ENCODE data around the gene TFF1.

TFF1 gene

DNA sequence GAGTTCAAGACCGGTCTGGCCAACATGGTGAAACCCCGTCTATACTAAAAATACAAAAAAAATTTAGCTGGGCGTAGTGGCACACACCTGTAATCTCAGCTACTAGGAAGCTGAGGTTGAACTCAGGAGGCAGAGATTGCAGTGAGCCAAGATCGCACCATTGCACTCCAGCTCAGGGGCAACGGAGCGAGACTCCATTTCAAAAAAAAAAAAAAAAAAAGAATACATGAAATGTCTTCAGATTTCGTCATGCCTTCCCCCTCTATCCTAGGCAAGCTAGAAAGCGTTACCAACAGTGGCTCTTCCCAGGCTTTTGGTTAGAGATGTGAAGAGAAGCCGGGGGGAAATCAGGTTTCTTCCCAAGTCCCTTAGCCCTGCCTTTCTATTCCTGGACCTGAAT is 3.6 kb downstream of the TFF1 start:
- no peak for DNase-seq (ENCODE audit: low read depth in 2 of 2)

GRCh38 chr21:42362198-42362597 is 4.1 kb downstream of the TFF1 start:
- no peak for DNase-seq (ENCODE audit: low read depth in 2 of 2)

DNA sequence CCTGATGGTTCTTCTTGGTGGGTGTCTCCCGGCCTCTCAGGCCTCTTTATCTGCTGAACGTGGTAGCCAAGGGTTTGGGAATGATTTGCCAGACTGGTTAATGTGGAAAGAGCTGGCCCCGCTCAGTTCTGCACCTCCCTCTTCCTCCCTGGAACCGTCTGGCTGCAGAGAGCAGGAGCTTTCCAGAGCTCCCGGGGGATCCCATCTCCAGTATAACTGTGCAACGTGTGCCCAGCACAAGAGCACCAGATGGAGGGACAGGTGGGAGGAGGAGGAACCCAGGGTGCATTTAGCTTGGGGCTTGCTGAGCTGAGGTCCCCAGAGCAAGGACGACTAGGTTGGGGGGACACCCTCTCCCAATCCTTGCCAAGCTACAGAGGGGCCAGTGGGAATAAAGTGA is 5.0 kb downstream of the TFF1 start:
- no peak for DNase-seq (ENCODE audit: low read depth in 2 of 2)

DNA sequence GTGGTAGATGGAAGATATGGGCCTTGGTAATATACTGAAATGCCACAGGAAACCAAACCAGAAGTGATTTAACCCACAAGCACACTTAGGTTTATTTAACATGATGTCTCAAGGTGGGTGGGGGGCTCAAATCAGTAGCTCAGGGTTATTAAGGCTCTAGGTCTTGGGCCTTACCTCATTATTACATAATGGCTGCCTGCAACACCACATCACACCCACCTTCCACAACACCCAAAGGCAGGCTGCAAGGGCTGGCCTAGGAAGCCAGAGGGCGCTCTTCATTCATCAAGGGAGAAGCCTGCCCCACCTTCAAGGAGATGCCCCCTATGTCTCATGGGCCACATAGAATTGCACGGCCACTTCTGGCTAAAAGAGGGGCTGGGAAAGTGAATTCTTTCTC is 6.0 kb downstream of the TFF1 start:
- no peak for DNase-seq (ENCODE audit: low read depth in 2 of 2)

GRCh38 chr21:42358937-42359336 is 7.4 kb downstream of the TFF1 start:
- DNase-seq (ENCODE audit: low read depth in 2 of 2) = no peak

GRCh38 chr21:42358261-42358660 is 8.1 kb downstream of the TFF1 start:
- no peak for DNase-seq (ENCODE audit: low read depth in 2 of 2)

DNA sequence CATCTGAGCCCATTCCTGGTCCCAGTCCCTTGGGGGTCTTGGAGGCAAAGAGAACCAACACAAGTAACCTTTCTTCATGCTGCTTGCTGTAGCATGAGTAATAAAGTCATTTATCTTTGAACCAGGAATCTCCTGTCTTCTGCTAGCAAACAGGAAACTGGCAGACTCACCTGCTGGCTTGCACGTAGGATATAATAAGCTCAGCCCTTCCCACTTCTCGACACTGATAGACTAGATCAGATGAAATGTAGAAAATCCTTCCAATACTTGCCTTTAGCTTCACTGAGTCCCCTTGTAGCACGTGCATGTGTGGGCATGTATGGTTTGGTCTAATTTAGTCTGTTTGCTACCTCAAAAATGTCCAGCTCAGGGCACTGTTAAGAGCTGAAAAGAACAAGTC is 9.0 kb downstream of the TFF1 start:
- no peak for DNase-seq (ENCODE audit: low read depth in 2 of 2)

DNA sequence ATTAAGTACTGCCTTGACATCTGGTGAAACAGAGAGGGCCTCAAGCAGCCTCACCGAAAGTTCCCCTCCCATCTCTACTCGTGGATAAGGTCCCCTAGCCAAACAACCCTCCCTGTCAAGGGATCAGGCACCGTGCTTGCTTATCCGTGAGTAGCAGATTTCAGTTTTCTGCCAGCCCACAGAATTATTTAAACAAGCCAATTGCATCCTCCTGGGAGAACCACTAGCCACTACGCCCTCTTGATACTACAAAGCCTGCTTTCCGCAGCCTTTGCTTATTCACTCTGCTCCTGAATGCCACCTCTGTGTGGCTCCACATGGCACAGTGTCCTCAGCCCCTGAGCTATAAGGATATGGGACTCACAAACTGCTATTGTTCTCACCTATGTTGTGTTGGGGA is 9.7 kb downstream of the TFF1 start:
- no peak for DNase-seq (ENCODE audit: low read depth in 2 of 2)

DNA sequence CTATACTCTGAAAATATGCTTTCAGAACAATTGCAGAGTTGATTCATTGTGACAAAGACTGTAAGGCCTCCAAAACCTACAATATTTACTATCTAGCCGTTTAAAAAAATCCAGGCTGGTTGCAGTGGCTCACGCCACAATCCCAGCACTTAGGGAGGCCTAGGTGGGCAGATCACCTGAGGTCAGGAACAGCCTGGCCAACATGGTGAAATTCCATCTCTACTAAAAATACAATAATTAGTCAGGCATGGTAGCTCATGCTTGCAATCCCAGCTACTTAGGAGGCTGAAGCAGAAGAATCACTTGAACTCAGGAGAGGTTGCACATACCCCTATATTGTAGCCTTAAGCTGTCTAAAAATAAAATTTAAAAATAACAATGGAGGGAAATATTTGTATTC is 10.3 kb downstream of the TFF1 start:
- DNase-seq (ENCODE audit: low read depth in 2 of 2) = no peak

GRCh38 chr21:42353623-42354022 is 12.7 kb downstream of the TFF1 start:
- no peak for DNase-seq (ENCODE audit: low read depth in 2 of 2)

DNA sequence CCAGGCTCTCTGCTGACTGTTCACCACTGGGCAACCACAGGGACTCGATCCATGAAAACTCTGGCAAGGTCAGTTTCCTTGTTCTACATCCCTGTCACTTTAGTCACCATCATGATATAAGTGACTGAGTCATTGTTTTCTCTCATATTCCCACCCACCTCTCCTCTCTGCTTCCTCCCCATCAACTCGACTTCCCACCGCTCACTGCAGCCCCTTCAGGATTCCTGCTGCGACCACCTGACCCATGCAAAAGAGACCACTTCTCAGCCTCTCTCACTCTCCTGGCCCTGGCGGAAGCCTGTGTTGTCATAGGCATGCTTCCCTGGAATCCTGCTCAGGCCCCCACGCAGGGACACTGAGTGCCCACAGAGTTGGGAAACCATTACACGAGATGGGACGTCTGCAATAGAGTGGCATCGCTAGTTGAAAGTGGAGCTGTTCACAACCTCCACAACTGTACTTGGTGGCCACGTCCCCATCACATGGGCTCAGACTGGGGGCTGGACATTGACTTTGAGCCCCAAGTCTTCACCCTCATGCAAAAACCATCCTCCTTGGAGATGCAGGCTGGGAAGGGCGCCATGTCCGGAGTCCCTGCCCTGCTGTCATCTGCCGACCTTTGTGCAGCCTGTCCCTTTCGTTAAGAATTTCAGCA is 13.8 kb downstream of the TFF1 start:
- no peak for DNase-seq (ENCODE audit: low read depth in 2 of 2)

GRCh38 chr21:42351626-42352440 is 14.5 kb downstream of the TFF1 start:
- DNase-seq (ENCODE audit: low read depth in 2 of 2) = no peak

- no peak for DNase-seq (ENCODE audit: low read depth in 2 of 2)
These were observed 15.4 kb downstream of the TFF1 start, which contains the start of gene TFF2 for GRCh38 chr21:42350927-42351426. Gene TFF2 (minus strand): TSS chr21:42350994. CDS start chr21:42350957, 37 bp downstream.

DNA sequence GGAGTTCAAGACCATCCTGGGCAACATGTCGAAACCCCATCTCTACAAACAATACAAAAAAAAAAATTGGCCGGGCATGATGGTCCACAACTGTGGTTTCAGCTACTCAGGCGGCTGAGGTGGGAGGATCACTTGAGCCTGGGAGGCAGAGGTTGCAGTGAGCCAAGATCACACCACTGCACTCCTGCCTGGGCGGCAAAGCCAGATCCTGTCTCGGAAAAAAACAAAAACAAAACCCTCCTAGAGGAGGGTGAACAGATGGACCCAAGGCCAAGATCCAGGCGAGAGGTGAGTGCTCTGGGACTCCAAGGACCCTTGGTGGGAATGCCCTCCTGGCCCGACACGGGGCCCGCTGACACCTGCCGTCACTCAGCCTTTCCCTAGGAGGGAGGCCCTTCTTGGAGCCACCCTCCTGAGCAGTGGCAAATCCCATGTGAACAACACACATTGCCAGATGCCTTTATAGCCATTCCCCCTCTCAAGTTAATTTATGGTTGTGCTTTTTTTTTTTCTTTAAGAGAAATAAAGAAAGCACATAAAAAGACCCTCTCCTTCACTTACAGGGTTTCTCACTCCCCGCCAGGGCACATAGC is 15.9 kb downstream of the TFF1 start:
- DNase-seq (ENCODE audit: low read depth in 2 of 2) = no peak

DNA sequence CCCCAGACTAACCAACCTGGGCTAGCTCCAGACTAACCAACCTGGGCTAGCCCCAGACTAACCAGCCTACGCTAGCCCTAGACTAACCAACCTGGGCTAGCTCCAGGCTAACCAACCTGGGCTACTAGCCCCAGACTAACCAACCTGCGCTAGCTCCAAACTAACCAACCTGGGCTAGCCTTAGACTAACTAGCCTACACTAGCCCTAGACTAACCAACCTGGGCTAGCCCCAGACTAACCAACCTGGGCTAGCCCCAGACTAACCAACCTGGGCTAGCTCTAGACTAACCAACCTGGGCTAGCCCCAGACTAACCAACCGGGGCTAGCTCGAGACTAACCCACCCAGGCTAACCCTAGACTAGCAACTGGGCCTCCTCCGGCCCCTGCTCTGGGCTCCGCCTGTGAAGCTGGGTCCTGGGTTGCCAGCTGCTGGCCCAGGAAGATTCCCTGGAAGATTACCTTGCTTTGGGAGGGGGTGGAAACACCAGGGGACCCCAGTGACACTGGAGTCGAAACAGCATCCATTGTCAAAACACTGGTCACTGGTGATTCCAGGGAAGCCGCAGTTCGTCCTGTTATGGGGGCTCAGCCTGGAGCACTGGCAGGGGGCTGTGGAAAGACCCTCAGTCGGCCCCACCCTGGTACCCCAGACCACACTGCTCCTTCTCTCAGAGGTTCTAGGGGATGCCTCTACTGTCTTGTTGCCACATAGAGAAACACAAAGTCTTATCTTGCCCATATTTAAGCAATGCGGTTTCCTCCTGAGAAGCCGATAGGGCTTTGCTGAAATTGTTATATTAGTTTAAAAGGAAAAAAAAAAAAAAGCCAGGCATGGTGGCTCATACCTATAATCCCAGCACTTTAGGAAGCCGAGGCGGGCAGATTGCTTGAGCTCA is 16.7 kb downstream of the TFF1 start:
- no peak for DNase-seq (ENCODE audit: low read depth in 2 of 2)

DNA sequence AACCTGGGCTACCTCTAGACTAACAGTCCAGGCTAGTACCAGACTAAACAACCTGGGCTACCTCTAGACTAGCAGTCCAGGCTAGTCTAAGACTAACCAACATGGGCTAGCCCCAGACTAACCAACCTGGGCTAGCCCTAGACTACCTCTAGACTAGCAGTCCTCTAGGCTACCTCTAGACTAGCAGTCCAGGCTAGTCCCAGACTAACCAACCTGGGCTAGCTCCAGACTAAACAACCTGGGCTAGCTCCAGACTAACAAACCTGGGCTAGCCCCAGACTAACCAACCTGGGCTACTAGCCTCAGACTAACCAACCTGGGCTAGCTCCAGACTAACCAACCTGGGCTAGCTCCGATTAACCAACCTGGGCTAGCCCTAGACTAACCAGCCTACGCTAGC is 17.6 kb downstream of the TFF1 start:
- DNase-seq (ENCODE audit: low read depth in 2 of 2) = no peak

DNA sequence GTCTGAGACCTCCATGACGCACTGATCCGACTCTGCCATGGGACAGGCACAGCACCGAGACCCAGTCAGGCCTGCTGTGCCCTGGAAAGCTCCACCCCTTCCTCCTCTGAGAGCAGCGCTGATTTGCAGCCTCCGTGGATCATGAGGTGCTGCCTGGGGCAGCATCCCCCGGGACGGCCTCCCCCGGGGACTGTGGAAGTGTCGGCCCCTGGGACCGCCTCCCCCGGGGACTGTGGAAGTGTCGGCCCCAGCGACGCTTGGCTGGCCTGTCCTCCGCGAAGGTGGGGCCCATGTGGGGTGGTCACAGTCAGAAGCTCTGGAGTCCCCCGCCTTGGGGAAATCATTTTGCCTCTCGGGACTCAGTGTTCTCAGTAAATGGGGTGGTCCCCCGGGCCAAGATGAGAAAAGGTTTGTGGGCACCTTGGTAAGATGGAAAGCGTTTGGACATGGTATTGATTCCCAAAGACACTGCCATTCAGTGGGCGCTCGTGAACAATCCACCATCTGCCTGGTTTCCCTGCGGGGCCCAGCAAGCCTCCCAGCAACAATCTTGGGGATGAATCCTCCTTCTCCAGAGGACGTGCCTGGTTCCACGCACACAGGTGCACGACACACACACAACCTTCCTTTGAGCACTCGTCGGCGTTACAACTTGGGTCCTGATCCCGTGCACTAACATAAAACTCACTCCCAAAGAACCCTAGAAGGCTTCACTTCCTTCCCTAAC is 18.6 kb downstream of the TFF1 start:
- DNase-seq (ENCODE audit: low read depth in 2 of 2) = no peak

- DNase-seq (ENCODE audit: low read depth in 2 of 2) = no peak
These were observed 19.3 kb downstream of the TFF1 start for GRCh38 chr21:42346866-42347600.

GRCh38 chr21:42346441-42346840 is 19.9 kb downstream of the TFF1 start:
- DNase-seq (ENCODE audit: low read depth in 2 of 2) = no peak

GRCh38 chr21:42344631-42345030 is 21.7 kb downstream of the TFF1 start:
- DNase-seq (ENCODE audit: low read depth in 2 of 2) = no peak
